H1 (cell line): ENCODE results near the gene ANGPTL2.

Experiments used
- CEBPB ChIP-seq: IDR thresholded peaks from 2 replicates; pipeline ENCODE4 v1.6.1; 2012; ENCODE audit warnings: low read depth, low read length
- EGR1 ChIP-seq: IDR thresholded peaks from 2 replicates; pipeline ENCODE4 v1.6.1; 2011; ENCODE audit warnings: low read depth, low read length, borderline replicate concordance
- EZH2 ChIP-seq: fragments of 200-600 bp; sonication (generic); IDR thresholded peaks from 2 replicates; pipeline ENCODE4 v1.7.1; 2012; ENCODE audit warnings: low read depth, mild to moderate bottlenecking, moderate library complexity, low read length, inconsistent platforms; ENCODE audit not compliant: severe bottlenecking
- HDAC2 ChIP-seq, 2 experiments: fragments of 300-600 bp in 1 of 2; sonication (generic) in 1 of 2; IDR thresholded peaks; 2 replicates each; pipeline ENCODE4 v1.6.1; 2011 to 2012; ENCODE audit warnings: low read depth in 2 of 2, low read length in 2 of 2, mild to moderate bottlenecking in 2 of 2, moderate library complexity in 2 of 2, borderline replicate concordance in 1 of 2, inconsistent platforms in 1 of 2
- MAFK ChIP-seq: IDR thresholded peaks from 2 replicates; pipeline ENCODE4 v1.6.1; 2012; ENCODE audit warnings: low read depth, mild to moderate bottlenecking, improper control_type of control experiment, low read length
- POLR2A ChIP-seq, 2 experiments: IDR thresholded peaks; 1 replicate in 1 of 2; 2 replicates in 1 of 2; pipeline ENCODE4 v1.6.1; 2011; ENCODE audit warnings: low read depth in 2 of 2, low read length in 2 of 2, mild to moderate bottlenecking in 2 of 2; ENCODE audit errors: control extremely low read depth in 1 of 2
- RAD21 ChIP-seq, 2 experiments: IDR thresholded peaks in 1 of 2; conservative IDR thresholded peaks in 1 of 2; 2 replicates each; pipeline ENCODE4 v1.6.1; 2011; ENCODE audit warnings: low read depth in 2 of 2, low read length in 2 of 2, improper control_type of control experiment in 1 of 2, inconsistent platforms in 1 of 2, mild to moderate bottlenecking in 1 of 2, moderate library complexity in 1 of 2
- SIN3A ChIP-seq, 2 experiments: IDR thresholded peaks in 1 of 2; conservative IDR thresholded peaks in 1 of 2; 2 replicates each; pipeline ENCODE4 v1.6.1; 2011 to 2012; ENCODE audit warnings: low read length in 2 of 2, improper control_type of control experiment in 1 of 2, low read depth in 1 of 2, mild to moderate bottlenecking in 1 of 2
- SP1 ChIP-seq: IDR thresholded peaks from 2 replicates; pipeline ENCODE4 v1.6.1; 2011; ENCODE audit warnings: low read depth, low read length
- SP4 ChIP-seq: IDR thresholded peaks from 2 replicates; pipeline ENCODE4 v1.6.1; 2012; ENCODE audit warnings: low read length, inconsistent platforms
- TAF1 ChIP-seq: IDR thresholded peaks from 2 replicates; pipeline ENCODE4 v1.6.1; 2011; ENCODE audit warnings: mild to moderate bottlenecking, low read depth, low read length
- TF ChIP-seq, protein P1 (sequence below), 3 experiments: IDR thresholded peaks; 1 replicate in 2 of 3; 2 replicates in 1 of 3; pipeline versions ENCODE4 v1.5.1 to v1.6.1; 2011; ENCODE audit warnings: low read length in 3 of 3, mild to moderate bottlenecking in 3 of 3, inconsistent platforms in 2 of 3, low read depth in 1 of 3, moderate library complexity in 1 of 3; ENCODE audit not compliant: insufficient read depth in 1 of 3; ENCODE audit errors: control extremely low read depth in 1 of 3
- TF ChIP-seq, protein P2 (sequence below): IDR thresholded peaks from 2 replicates; pipeline ENCODE4 v1.6.1; 2012; ENCODE audit warnings: inconsistent platforms

DNA sequence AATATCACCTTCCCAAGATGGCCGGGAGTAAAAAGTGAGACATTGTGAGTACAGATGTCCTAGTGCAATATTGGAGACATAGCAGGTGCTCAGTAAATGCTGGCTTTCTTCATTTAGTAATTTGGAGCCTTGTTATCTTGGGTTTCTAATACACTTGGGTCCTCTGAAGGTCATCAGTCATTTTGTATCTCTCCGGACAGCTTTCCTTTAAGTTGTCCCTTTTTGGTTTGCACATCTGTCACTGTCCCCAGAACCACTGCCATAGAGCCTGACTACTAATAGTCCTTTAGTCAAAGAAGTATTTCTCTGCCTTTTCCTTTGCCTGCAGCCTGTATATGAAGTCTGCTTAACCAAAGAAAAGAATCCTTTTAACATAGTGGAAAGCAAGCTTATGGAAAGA, 7.8 kb upstream of the ANGPTL2 start:
- TF ChIP-seq POLR2A (IDR thresholded peaks at IDR 0.05; ENCODE audit: control extremely low read depth in 1 of 2, low read depth in 2 of 2, low read length in 2 of 2) (no peak), EZH2 (no peak), TAF1 (no peak), SP1 (no peak), MAFK (no peak), HDAC2 (IDR thresholded peaks at IDR 0.05; ENCODE audit: borderline replicate concordance in 1 of 2, low read depth in 2 of 2, low read length in 2 of 2) (no peak), SP4 (no peak), SIN3A (conservative IDR thresholded peaks at IDR 0.05 in 1 of 2, IDR thresholded peaks at IDR 0.05 in 1 of 2; ENCODE audit: low read depth in 1 of 2, low read length in 2 of 2) (no peak), EGR1 (no peak), RAD21 (IDR thresholded peaks at IDR 0.05 in 1 of 2, conservative IDR thresholded peaks at IDR 0.05 in 1 of 2; ENCODE audit: low read depth in 2 of 2, low read length in 2 of 2) (no peak), CEBPB (no peak)
- TF ChIP-seq, protein P1, sequence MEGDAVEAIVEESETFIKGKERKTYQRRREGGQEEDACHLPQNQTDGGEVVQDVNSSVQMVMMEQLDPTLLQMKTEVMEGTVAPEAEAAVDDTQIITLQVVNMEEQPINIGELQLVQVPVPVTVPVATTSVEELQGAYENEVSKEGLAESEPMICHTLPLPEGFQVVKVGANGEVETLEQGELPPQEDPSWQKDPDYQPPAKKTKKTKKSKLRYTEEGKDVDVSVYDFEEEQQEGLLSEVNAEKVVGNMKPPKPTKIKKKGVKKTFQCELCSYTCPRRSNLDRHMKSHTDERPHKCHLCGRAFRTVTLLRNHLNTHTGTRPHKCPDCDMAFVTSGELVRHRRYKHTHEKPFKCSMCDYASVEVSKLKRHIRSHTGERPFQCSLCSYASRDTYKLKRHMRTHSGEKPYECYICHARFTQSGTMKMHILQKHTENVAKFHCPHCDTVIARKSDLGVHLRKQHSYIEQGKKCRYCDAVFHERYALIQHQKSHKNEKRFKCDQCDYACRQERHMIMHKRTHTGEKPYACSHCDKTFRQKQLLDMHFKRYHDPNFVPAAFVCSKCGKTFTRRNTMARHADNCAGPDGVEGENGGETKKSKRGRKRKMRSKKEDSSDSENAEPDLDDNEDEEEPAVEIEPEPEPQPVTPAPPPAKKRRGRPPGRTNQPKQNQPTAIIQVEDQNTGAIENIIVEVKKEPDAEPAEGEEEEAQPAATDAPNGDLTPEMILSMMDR (IDR thresholded peaks at IDR 0.05; ENCODE audit: control extremely low read depth in 1 of 3, insufficient read depth in 1 of 3, low read depth in 1 of 3, low read length in 3 of 3) = no peak
- TF ChIP-seq, protein P2, sequence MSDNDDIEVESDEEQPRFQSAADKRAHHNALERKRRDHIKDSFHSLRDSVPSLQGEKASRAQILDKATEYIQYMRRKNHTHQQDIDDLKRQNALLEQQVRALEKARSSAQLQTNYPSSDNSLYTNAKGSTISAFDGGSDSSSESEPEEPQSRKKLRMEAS = no peak
